Kidney (tissue), 14 donors: ENCODE measurements around the gene PHLDA1. TPM values are rescaled to one million over a fixed set of nuclear protein-coding genes. Genes with fewer than 3 reads are reported as not detected.

Experiments used
- DNase-seq, 5 donors: peaks; one replicate each; pipeline ENCODE4 v3.0.0-alpha.2; 2013 to 2020
- FAIRE-seq: peaks from 2 replicates; lab custom pipeline; 2012; peaks lifted over from hg19 to GRCh38; lab: Jason Lieb, UNC
- H3K27ac ChIP-seq, 2 donors: one replicate each; pipeline ENCODE4 v1.7.0; 2013; ENCODE audit warnings: low read depth in 2 of 2, low read length in 2 of 2, inconsistent platforms in 1 of 2
- H3K27me3 ChIP-seq: one replicate; pipeline ENCODE4 v1.7.1; 2013; ENCODE audit warnings: low read length, inconsistent platforms; ENCODE audit not compliant: control insufficient read depth, insufficient read depth
- H3K36me3 ChIP-seq, 3 donors: one replicate each; pipeline versions ENCODE4 v1.7.0 to v1.7.1; 2013; ENCODE audit warnings: low read length in 3 of 3, control low read depth in 1 of 3, inconsistent platforms in 1 of 3; ENCODE audit not compliant: insufficient read depth in 3 of 3, control insufficient read depth in 2 of 3
- H3K4me1 ChIP-seq, 3 donors: one replicate each; pipeline versions ENCODE4 v1.7.0 to v1.7.1; 2013; ENCODE audit warnings: low read length in 3 of 3, inconsistent platforms in 1 of 3, low read depth in 1 of 3; ENCODE audit not compliant: control insufficient read depth in 2 of 3, insufficient read depth in 2 of 3
- H3K4me3 ChIP-seq, 3 donors: one replicate each; pipeline versions ENCODE4 v1.7.0 to v1.8.1; 2013; ENCODE audit warnings: low read length in 3 of 3, control low read depth in 1 of 3, inconsistent platforms in 1 of 3
- H3K9ac ChIP-seq, 3 donors: one replicate each; pipeline versions ENCODE4 v1.7.0 to v1.7.1; 2013; ENCODE audit warnings: low read length in 3 of 3, control low read depth in 1 of 3, inconsistent platforms in 1 of 3
- H3K9me3 ChIP-seq, 3 donors: one replicate each; pipeline versions ENCODE4 v1.7.0 to v1.7.1; 2013; ENCODE audit warnings: low read length in 3 of 3, control low read depth in 1 of 3, inconsistent platforms in 1 of 3; ENCODE audit not compliant: control insufficient read depth in 2 of 3, insufficient read depth in 1 of 3
- CTCF ChIP-seq: IDR thresholded peaks from 3 replicates; pipeline ENCODE4 v1.5.1; 2012; ENCODE audit warnings: mild to moderate bottlenecking, moderate library complexity, borderline replicate concordance; ENCODE audit not compliant: insufficient read depth; ENCODE audit errors: extremely low read depth
- intact Hi-C: fragments of 100-400 bp; cut with DNase I; formaldehyde crosslinking; loops from one replicate; pipeline ENCODE4 v1.11.1; 2022
- polyA plus RNA-seq: library from polyadenylated mRNA; stranded (reverse); fragments of 350-450 nt; fragmentation: Illumina TruSeq; extraction: RNeasy Lipid Tissue Mini Kit (QIAGEN cat#74804); gene quantifications from one replicate; pipeline ENCODE4 v1.2.3, GENCODE V29; 2014; ENCODE audit warnings: low read depth, low replicate concordance; ENCODE audit not compliant: insufficient read depth
- total RNA-seq: library from RNA; stranded (reverse); fragmentation: NEBNext Ultra II Directional; extraction: Animal tissue kit (Norgen Biotek cat#: 25700); gene quantifications from one replicate; pipeline ENCODE4 v1.2.1, GENCODE V29; 2021
- donor health status: control.
- donor health status: control.
- donor health status: control.
- donor health status: control.
- donor health status: control.
- donor health status: DM: yes; HTN: yes; CAD: no.
- donor health status: Normal renal cell carcinoma (clear cell type).

Gene PHLDA1
- total and polyA plus RNA-seq, 2 donors from 2014 or later = 9.5 to 15.3 TPM

- H3K9me3 ChIP-seq = no peaks in the 10 kb centered on the region
- no peak overlapping the region for H3K9ac ChIP-seq
- no peak overlapping the region for H3K4me3 ChIP-seq
- peaks cover 0 to 10% (median 0%) of the 10 kb centered on the region in 3 donors for H3K4me1 ChIP-seq
- TF ChIP-seq CTCF = no peak
- no peak overlapping the region for H3K27ac ChIP-seq
- DNase-seq (peak in 1 of 5 donors; percentile 45), FAIRE-seq (no peak)
- H3K27me3 ChIP-seq = no peaks in the 10 kb centered on the region
- intact Hi-C loops = no loop called here
- H3K36me3 ChIP-seq = no peaks in the 10 kb centered on the region
Measured at GRCh38 chr12:76018672-76019071, 12.9 kb downstream of the PHLDA1 start.

- no peak overlapping the region for H3K9ac ChIP-seq
- intact Hi-C loops = no loop called here
- H3K4me1 ChIP-seq = peaks cover 0 to 10% (median 0%) of the 10 kb centered on the region in 3 donors
- H3K27me3 ChIP-seq = no peaks in the 10 kb centered on the region
- H3K27ac ChIP-seq = peak overlapping the region in 1 of 2 donors; percentile 2
- TF ChIP-seq CTCF = no peak
- DNase-seq = no peak
- H3K36me3 ChIP-seq = no peaks in the 10 kb centered on the region
- no peak for FAIRE-seq
- no peaks in the 10 kb centered on the region for H3K9me3 ChIP-seq
- no peak overlapping the region for H3K4me3 ChIP-seq
Measured at GRCh38 chr12:76018111-76018510, 13.5 kb downstream of the PHLDA1 start.

GRCh38 chr12:76014007-76014406 lies 17.6 kb downstream of the PHLDA1 start:
- no peak for DNase-seq
- no peaks in the 10 kb centered on the region for H3K36me3 ChIP-seq
- H3K9ac ChIP-seq = no peak overlapping the region
- H3K27me3 ChIP-seq = no peaks in the 10 kb centered on the region
- H3K27ac ChIP-seq = no peak overlapping the region
- FAIRE-seq = no peak
- H3K4me1 ChIP-seq = no peaks in the 10 kb centered on the region
- no peak for TF ChIP-seq CTCF
- H3K4me3 ChIP-seq = no peak overlapping the region
- intact Hi-C loops = no loop called here
- H3K9me3 ChIP-seq = no peaks in the 10 kb centered on the region

- Histone ChIP-seq H3K4me3 (no peak overlapping the region), H3K27ac (no peak overlapping the region), H3K4me1 (no peaks in the 10 kb centered on the region), H3K27me3 (no peaks in the 10 kb centered on the region), H3K36me3 (no peaks in the 10 kb centered on the region), H3K9me3 (no peaks in the 10 kb centered on the region), H3K9ac (no peak overlapping the region)
- intact Hi-C loops = no loop called here
- FAIRE-seq (no peak), DNase-seq (no peak)
- no peak for TF ChIP-seq CTCF
Measured at GRCh38 chr12:76013603-76014002, 18.0 kb downstream of the PHLDA1 start.
